ENCODE results near the gene MKNK2. TPM values are rescaled to one million over a fixed set of nuclear protein-coding genes. Genes with fewer than 3 reads are reported as not detected.

The MKNK2 gene
- total RNA-seq, 1 donor from 2014 or later: 234 TPM

GRCh38 chr19:2083174-2083854 lies 32.3 kb upstream of the MKNK2 start:
- intact Hi-C loops (cut with DNase I): no loop called here
- ATAC-seq (no peak), DNase-seq (ENCODE audit: missing footprints) (peak; percentile 71)

- ATAC-seq: peak; percentile 24
- intact Hi-C loops (cut with DNase I): no loop called here
- peak; percentile 75 for DNase-seq (ENCODE audit: missing footprints)
Observed at GRCh38 chr19:2081873-2082810, 31.1 kb upstream of the MKNK2 start.

- ATAC-seq (no peak), DNase-seq (ENCODE audit: missing footprints) (no peak)
- intact Hi-C loops (cut with DNase I): no loop called here
Observed at GRCh38 chr19:2080336-2080988, 29.4 kb upstream of the MKNK2 start.

GRCh38 chr19:2079865-2080301 lies 28.8 kb upstream of the MKNK2 start:
- ATAC-seq (no peak), DNase-seq (ENCODE audit: missing footprints) (no peak)
- intact Hi-C loops (cut with DNase I): no loop called here

- intact Hi-C loops (cut with DNase I): no loop called here
- ATAC-seq (no peak), DNase-seq (ENCODE audit: missing footprints) (no peak)
Observed at GRCh38 chr19:2079076-2079864, 28.2 kb upstream of the MKNK2 start.

GRCh38 chr19:2077833-2078619 lies 27.0 kb upstream of the MKNK2 start:
- intact Hi-C loops (cut with DNase I): no loop called here
- ATAC-seq (no peak), DNase-seq (ENCODE audit: missing footprints) (no peak)

- ATAC-seq: no peak
- DNase-seq (ENCODE audit: missing footprints): no peak
- intact Hi-C loops (cut with DNase I): no loop called here
Observed at GRCh38 chr19:2077398-2077797, 26.4 kb upstream of the MKNK2 start.

GRCh38 chr19:2076526-2076944 lies 25.5 kb upstream of the MKNK2 start:
- DNase-seq (ENCODE audit: missing footprints) (no peak), ATAC-seq (no peak)
- intact Hi-C loops (cut with DNase I): no loop called here

- no peak for DNase-seq (ENCODE audit: missing footprints)
- intact Hi-C loops (cut with DNase I): no loop called here
- no peak for ATAC-seq
Observed at GRCh38 chr19:2072757-2073551, 21.9 kb upstream of the MKNK2 start.

GRCh38 chr19:2070986-2071673 lies 20.1 kb upstream of the MKNK2 start:
- intact Hi-C loops (cut with DNase I): no loop called here
- ATAC-seq: no peak
- DNase-seq (ENCODE audit: missing footprints): no peak

- ATAC-seq (no peak), DNase-seq (ENCODE audit: missing footprints) (no peak)
- intact Hi-C loops (cut with DNase I): no loop called here
Observed at GRCh38 chr19:2070436-2070827, 19.4 kb upstream of the MKNK2 start.

- DNase-seq (ENCODE audit: missing footprints) (peak; percentile 80), ATAC-seq (peak; percentile 20)
- intact Hi-C loops (cut with DNase I): no loop called here
Observed at GRCh38 chr19:2064788-2065524, 13.9 kb upstream of the MKNK2 start.

- DNase-seq (ENCODE audit: missing footprints) (no peak), ATAC-seq (no peak)
- intact Hi-C loops (cut with DNase I): no loop called here
Observed at GRCh38 chr19:2064395-2064787, 13.3 kb upstream of the MKNK2 start.

- DNase-seq (ENCODE audit: missing footprints) (no peak), ATAC-seq (no peak)
- intact Hi-C loops (cut with DNase I): no loop called here
Observed at GRCh38 chr19:2063824-2064223, 12.8 kb upstream of the MKNK2 start.

GRCh38 chr19:2062770-2063169 lies 11.7 kb upstream of the MKNK2 start:
- ATAC-seq (no peak), DNase-seq (ENCODE audit: missing footprints) (no peak)
- intact Hi-C loops (cut with DNase I): no loop called here

GRCh38 chr19:2062389-2062729 lies 11.3 kb upstream of the MKNK2 start:
- intact Hi-C loops (cut with DNase I): no loop called here
- DNase-seq (ENCODE audit: missing footprints) (no peak), ATAC-seq (no peak)

Measured in Right ventricle myocardium inferior (tissue), 1 donor.